Measurements from ENCODE around the gene MYOZ1.
"Not testable (repeated sequence)": the region's sequence is repeated elsewhere in the genome, so short reads cannot be mapped to it uniquely, and the experiment has no call there.

MYOZ1 gene

GRCh38 chr10:73641328-73642060, at the start of gene MYOZ1:
MYOZ1 (minus strand) TSS chr10:73641474; CDS start chr10:73640017, 1,457 bp downstream.
- DNase-seq: no peak

GRCh38 chr10:73690755-73691154, 49.5 kb upstream of the MYOZ1 start:
- DNase-seq: not testable (repeated sequence)

- not testable (repeated sequence) for DNase-seq
Measured at GRCh38 chr10:73689596-73689995, 48.3 kb upstream of the MYOZ1 start.

GRCh38 chr10:73687641-73688040, 46.4 kb upstream of the MYOZ1 start:
- not testable (repeated sequence) for DNase-seq

- DNase-seq: not testable (repeated sequence)
Measured at GRCh38 chr10:73674546-73674945, 33.3 kb upstream of the MYOZ1 start.

- DNase-seq: not testable (repeated sequence)
Measured at GRCh38 chr10:73668378-73668777, 27.1 kb upstream of the MYOZ1 start.

- DNase-seq: not testable (repeated sequence)
Measured at GRCh38 chr10:73666153-73666809, 25.0 kb upstream of the MYOZ1 start.

- not testable (repeated sequence) for DNase-seq
Measured at GRCh38 chr10:73665581-73665980, 24.3 kb upstream of the MYOZ1 start.

- DNase-seq: not testable (repeated sequence)
Measured at GRCh38 chr10:73664156-73665040, 23.1 kb upstream of the MYOZ1 start.

- DNase-seq: not testable (repeated sequence)
Measured at GRCh38 chr10:73663621-73664020, 22.3 kb upstream of the MYOZ1 start.

GRCh38 chr10:73662705-73663104, 21.4 kb upstream of the MYOZ1 start:
- DNase-seq: not testable (repeated sequence)

- no peak for DNase-seq
Measured at GRCh38 chr10:73655990-73656298, 14.7 kb upstream of the MYOZ1 start, which contains the start of gene SYNPO2L. SYNPO2L (minus strand) TSS chr10:73656029; CDS start chr10:73655922, 107 bp downstream.

- no peak for DNase-seq
Measured at GRCh38 chr10:73655257-73655989, 14.1 kb upstream of the MYOZ1 start.

- DNase-seq: no peak
Measured at GRCh38 chr10:73653701-73654100, 12.4 kb upstream of the MYOZ1 start.

- DNase-seq: no peak
Measured at GRCh38 chr10:73653195-73653594, 11.9 kb upstream of the MYOZ1 start.

GRCh38 chr10:73650537-73651331, 9.5 kb upstream of the MYOZ1 start:
- DNase-seq: no peak

GRCh38 chr10:73649876-73650536, 8.7 kb upstream of the MYOZ1 start:
- DNase-seq: no peak

GRCh38 chr10:73648975-73649829, 7.9 kb upstream of the MYOZ1 start:
- DNase-seq: no peak

- DNase-seq: peak in 1 of 4 experiments; percentile 3
Measured at GRCh38 chr10:73647875-73648651, 6.8 kb upstream of the MYOZ1 start.
